Ascending aorta (tissue), 2 donors: ENCODE measurements around the gene PCDH11Y. TPM values are rescaled to one million over a fixed set of nuclear protein-coding genes. Genes with fewer than 3 reads are reported as not detected.
"Not testable (repeated sequence)": the region's sequence is repeated elsewhere in the genome, so short reads cannot be mapped to it uniquely, and the experiment has no call there.

Experiments used
- DNase-seq, 2 donors: peaks; one replicate each; pipeline ENCODE4 v3.0.0-alpha.2; 2019; ENCODE audit warnings: low spot score in 2 of 2
- H3K27ac ChIP-seq, 2 donors: fragments of 200-600 bp; sonication (generic); one replicate each; pipeline ENCODE4 v1.5.1; 2016 to 2017; ENCODE audit warnings: mild to moderate bottlenecking in 1 of 2
- H3K27me3 ChIP-seq: fragments of 200-600 bp; sonication (generic); one replicate; pipeline ENCODE4 v1.5.1; 2017
- H3K36me3 ChIP-seq, 2 donors: fragments of 200-600 bp; sonication (generic); one replicate each; pipeline ENCODE4 v1.5.1; 2016
- H3K4me1 ChIP-seq, 2 donors: fragments of 200-600 bp; sonication (generic); one replicate each; pipeline ENCODE4 v1.5.1; 2016 to 2017; ENCODE audit warnings: mild to moderate bottlenecking in 1 of 2
- H3K4me3 ChIP-seq, 2 donors: fragments of 200-600 bp; sonication (generic); one replicate each; pipeline ENCODE4 v1.5.1; 2016 to 2017; ENCODE audit warnings: mild to moderate bottlenecking in 1 of 2
- H3K9me3 ChIP-seq, 2 donors: fragments of 200-600 bp; sonication (generic); one replicate each; pipeline ENCODE4 v1.5.1; 2016
- intact Hi-C: fragments of 100-400 bp; cut with DNase I; formaldehyde crosslinking; loops from one replicate; pipeline ENCODE4 v1.15.1; 2023
- total RNA-seq: library from RNA; depleted of rRNA; stranded (reverse); fragments of >200 nt; gene quantifications from one replicate; pipeline ENCODE4 v1.1.0, GENCODE V29; 2016

Gene PCDH11Y
- total RNA-seq, result not detected

GRCh38 chrY:5000057-5000456 is at the start of gene PCDH11Y:
PCDH11Y (plus strand) TSS chrY:5000296; CDS start chrY:5057100, 56,804 bp downstream.
- H3K4me1 ChIP-seq, intact Hi-C loops, H3K27ac ChIP-seq, DNase-seq, H3K27me3 ChIP-seq, H3K36me3 ChIP-seq, H3K9me3 ChIP-seq, H3K4me3 ChIP-seq: not testable (repeated sequence)

- H3K4me3 ChIP-seq, H3K36me3 ChIP-seq, DNase-seq, H3K27me3 ChIP-seq, intact Hi-C loops, H3K27ac ChIP-seq, H3K9me3 ChIP-seq, H3K4me1 ChIP-seq: not testable (repeated sequence)
These were observed 32.2 kb upstream of the PCDH11Y start for GRCh38 chrY:4967894-4968293.

- H3K36me3 ChIP-seq, H3K27me3 ChIP-seq, H3K27ac ChIP-seq, H3K4me1 ChIP-seq, H3K4me3 ChIP-seq, DNase-seq, H3K9me3 ChIP-seq, intact Hi-C loops: not testable (repeated sequence)
These were observed 8.2 kb upstream of the PCDH11Y start for GRCh38 chrY:4991743-4992400.

GRCh38 chrY:4994892-4995291 is 5.2 kb upstream of the PCDH11Y start:
- H3K9me3 ChIP-seq, DNase-seq, H3K27ac ChIP-seq, intact Hi-C loops, H3K27me3 ChIP-seq, H3K36me3 ChIP-seq, H3K4me1 ChIP-seq, H3K4me3 ChIP-seq: not testable (repeated sequence)

GRCh38 chrY:5002476-5003184 is 2.5 kb downstream of the PCDH11Y start:
- H3K27ac ChIP-seq, H3K36me3 ChIP-seq, H3K4me1 ChIP-seq, H3K9me3 ChIP-seq, intact Hi-C loops, H3K4me3 ChIP-seq, DNase-seq, H3K27me3 ChIP-seq: not testable (repeated sequence)

- H3K27me3 ChIP-seq, H3K27ac ChIP-seq, intact Hi-C loops: not testable (repeated sequence)
These were observed 39.0 kb downstream of the PCDH11Y start for GRCh38 chrY:5038972-5039523.

GRCh38 chrY:5083017-5083416 is 82.9 kb downstream of the PCDH11Y start:
- H3K36me3 ChIP-seq, H3K9me3 ChIP-seq, H3K4me1 ChIP-seq, intact Hi-C loops, H3K4me3 ChIP-seq, H3K27ac ChIP-seq, H3K27me3 ChIP-seq, DNase-seq: not testable (repeated sequence)

More at GRCh38 chrY:5038972-5039523, 39.0 kb downstream of the PCDH11Y start:
- not testable (repeated sequence) for H3K4me3 ChIP-seq, H3K36me3 ChIP-seq, DNase-seq, H3K9me3 ChIP-seq, H3K4me1 ChIP-seq

GRCh38 chrY:5182998-5183397 is 182.9 kb downstream of the PCDH11Y start:
- H3K36me3 ChIP-seq, H3K9me3 ChIP-seq, H3K4me1 ChIP-seq, H3K27me3 ChIP-seq, H3K27ac ChIP-seq, H3K4me3 ChIP-seq, intact Hi-C loops, DNase-seq: not testable (repeated sequence)

- H3K4me3 ChIP-seq, H3K36me3 ChIP-seq, intact Hi-C loops, H3K4me1 ChIP-seq, DNase-seq, H3K27me3 ChIP-seq, H3K9me3 ChIP-seq, H3K27ac ChIP-seq: not testable (repeated sequence)
These were observed 215.0 kb downstream of the PCDH11Y start for GRCh38 chrY:5215116-5215515.

GRCh38 chrY:5324931-5325330 is 324.8 kb downstream of the PCDH11Y start:
- intact Hi-C loops, result not testable (repeated sequence)

GRCh38 chrY:5342220-5342619 is 342.1 kb downstream of the PCDH11Y start:
- DNase-seq, H3K4me3 ChIP-seq, H3K36me3 ChIP-seq, H3K27ac ChIP-seq, H3K27me3 ChIP-seq, intact Hi-C loops, H3K4me1 ChIP-seq, H3K9me3 ChIP-seq: not testable (repeated sequence)

More at GRCh38 chrY:5324931-5325330, 324.8 kb downstream of the PCDH11Y start:
- H3K9me3 ChIP-seq, DNase-seq, H3K4me3 ChIP-seq, H3K27me3 ChIP-seq, H3K36me3 ChIP-seq, H3K27ac ChIP-seq, H3K4me1 ChIP-seq: not testable (repeated sequence)

GRCh38 chrY:5543705-5544104 is 543.6 kb downstream of the PCDH11Y start:
- H3K27ac ChIP-seq, DNase-seq, H3K4me3 ChIP-seq, intact Hi-C loops, H3K27me3 ChIP-seq, H3K4me1 ChIP-seq, H3K36me3 ChIP-seq, H3K9me3 ChIP-seq: not testable (repeated sequence)

- H3K27ac ChIP-seq, H3K9me3 ChIP-seq, H3K27me3 ChIP-seq, DNase-seq, H3K4me3 ChIP-seq, intact Hi-C loops, H3K4me1 ChIP-seq, H3K36me3 ChIP-seq: not testable (repeated sequence)
These were observed 638.5 kb downstream of the PCDH11Y start for GRCh38 chrY:5638589-5638988.

GRCh38 chrY:5679265-5679664 is 679.2 kb downstream of the PCDH11Y start:
- H3K27ac ChIP-seq, H3K4me1 ChIP-seq, intact Hi-C loops, H3K27me3 ChIP-seq, DNase-seq, H3K4me3 ChIP-seq, H3K36me3 ChIP-seq, H3K9me3 ChIP-seq: not testable (repeated sequence)
